Ovary (tissue), 3 donors: ENCODE measurements around the gene VSIG10.

Source experiments
- CTCF ChIP-seq, 3 donors: fragments of 450-650 bp in 2 of 3; fragments of 200-600 bp in 1 of 3; IDR thresholded peaks; one replicate each; pipeline versions ENCODE4 v1.5.1 to v1.8.0; 2016 to 2022; ENCODE audit warnings: antibody characterized with exemption in 3 of 3, mild to moderate bottlenecking in 1 of 3
- EP300 ChIP-seq: sonication (generic); formaldehyde crosslinking; IDR thresholded peaks from one replicate; pipeline ENCODE4 v1.6.1; 2017; ENCODE audit warnings: antibody characterized with exemption
- POLR2A ChIP-seq: fragments of 450-650 bp; IDR thresholded peaks from one replicate; pipeline ENCODE4 v1.6.1; 2017; ENCODE audit warnings: antibody characterized with exemption, mild to moderate bottlenecking, moderate library complexity
- donor health status: DM: no; HTN: no; CAD: no.

GRCh38 chr12:118044577-118044976 is 59.2 kb downstream of the VSIG10 start:
- TF ChIP-seq POLR2A = no peak
- TF ChIP-seq CTCF (IDR thresholded peaks at IDR 0.05) = no peak
- no peak for TF ChIP-seq EP300
